GM18502 (cell line): ENCODE measurements around the gene PFKP.
"Not testable (repeated sequence)": the region's sequence is repeated elsewhere in the genome, so short reads cannot be mapped to it uniquely, and the experiment has no call there.

ENCODE experiments used
- ATAC-seq: cut with Tn5 transposase; IDR thresholded peaks from one replicate; pipeline ENCODE4 v1.9.1; 2021; ENCODE audit warnings: mild to moderate bottlenecking; ENCODE audit not compliant: unreplicated experiment, poor library complexity

The PFKP gene

GRCh38 chr10:3094609-3095036 lies 27.3 kb downstream of the PFKP start:
- ATAC-seq: no peak

GRCh38 chr10:3095373-3096139 lies 28.2 kb downstream of the PFKP start:
- ATAC-seq: peak; percentile 86

GRCh38 chr10:3096149-3096548 lies 28.8 kb downstream of the PFKP start:
- no peak for ATAC-seq

GRCh38 chr10:3097160-3097559 lies 29.8 kb downstream of the PFKP start:
- no peak for ATAC-seq

- ATAC-seq: no peak
These were observed 31.3 kb downstream of the PFKP start for GRCh38 chr10:3098689-3099088.

GRCh38 chr10:3099291-3100092 lies 32.1 kb downstream of the PFKP start:
- ATAC-seq: no peak

GRCh38 chr10:3100093-3100792 lies 32.9 kb downstream of the PFKP start:
- no peak for ATAC-seq

GRCh38 chr10:3100856-3101640 lies 33.7 kb downstream of the PFKP start:
- no peak for ATAC-seq

GRCh38 chr10:3102720-3103427 lies 35.5 kb downstream of the PFKP start:
- ATAC-seq: no peak

- no peak for ATAC-seq
These were observed 36.3 kb downstream of the PFKP start for GRCh38 chr10:3103646-3104045.

- no peak for ATAC-seq
These were observed 37.0 kb downstream of the PFKP start for GRCh38 chr10:3104251-3104918.

GRCh38 chr10:3105166-3105565 lies 37.8 kb downstream of the PFKP start:
- no peak for ATAC-seq

- no peak for ATAC-seq
These were observed 38.6 kb downstream of the PFKP start for GRCh38 chr10:3105905-3106304.

GRCh38 chr10:3106328-3106727 lies 39.0 kb downstream of the PFKP start:
- ATAC-seq: not testable (repeated sequence)

GRCh38 chr10:3106928-3107425 lies 39.6 kb downstream of the PFKP start:
- ATAC-seq: no peak

GRCh38 chr10:3107426-3107961 lies 40.1 kb downstream of the PFKP start:
- no peak for ATAC-seq

- no peak for ATAC-seq
These were observed 40.7 kb downstream of the PFKP start for GRCh38 chr10:3108033-3108432.

- ATAC-seq: no peak
These were observed 41.3 kb downstream of the PFKP start for GRCh38 chr10:3108575-3109105.
